A549 (cell line): Measurements from ENCODE around the gene FGF14. TPM values are rescaled to one million over a fixed set of nuclear protein-coding genes. Genes with fewer than 3 reads are reported as not detected.

ENCODE experiments used
- ATAC-seq, 2 experiments: fragments of 200-7000 bp in 1 of 2; fragments of >200 bp in 1 of 2; cut with Nextera tagmentation in 1 of 2; cut with Tn5 transposase in 1 of 2; 3 replicates each; pipeline versions ENCODE4 v1.8.0 to v1.9.1; 2018 to 2020; ENCODE audit warnings: mild to moderate bottlenecking in 1 of 2, moderate library complexity in 1 of 2
- CTCF ChIA-PET: fragments of 300-600 bp; sonication (Branson Sonifier 250); formaldehyde crosslinking; extraction: SDS; loops from one replicate; lab custom pipeline; 2021; ENCODE audit warnings: antibody characterized with exemption, inconsistent platforms; lab: Yijun Ruan, JAX
- POLR2A ChIA-PET: fragments of 350-600 bp; formaldehyde crosslinking; extraction: SDS; loops from one replicate; lab custom pipeline; 2021; ENCODE audit warnings: antibody characterized with exemption, inconsistent platforms; lab: Yijun Ruan, JAX
- DNase-seq, 2 experiments: peaks; one replicate each; pipeline versions ENCODE4 v3.0.0 to v3.0.0-alpha.2; 2011 to 2016; ENCODE audit warnings: low read depth in 1 of 2, low spot score in 1 of 2
- FAIRE-seq: peaks from 2 replicates; lab custom pipeline; 2011; peaks lifted over from hg19 to GRCh38; lab: Jason Lieb, UNC
- H3K27ac ChIP-seq, 2 experiments: fragments of >200 bp; sonication (Bioruptor Twin); formaldehyde crosslinking; 3 replicates each; pipeline ENCODE4 v1.5.1; 2016 to 2017
- H3K4me1 ChIP-seq: fragments of >200 bp; sonication (Bioruptor Twin); formaldehyde crosslinking; 3 replicates; pipeline ENCODE4 v1.6.1; 2016
- H3K4me2 ChIP-seq: fragments of >200 bp; sonication (Bioruptor Twin); formaldehyde crosslinking; 3 replicates; pipeline ENCODE4 v1.6.1; 2016
- H3K4me3 ChIP-seq: fragments of >200 bp; sonication (Bioruptor Twin); formaldehyde crosslinking; 3 replicates; pipeline ENCODE4 v1.5.1; 2016
- H3K9me3 ChIP-seq: fragments of >200 bp; sonication (Bioruptor Twin); formaldehyde crosslinking; 3 replicates; pipeline ENCODE4 v1.6.1; 2016
- CBX2 ChIP-seq: fragments of 200-600 bp; sonication (generic); IDR thresholded peaks from 2 replicates; pipeline ENCODE4 v1.6.1; 2016; ENCODE audit warnings: low read depth, mild to moderate bottlenecking, borderline replicate concordance
- EHMT2 ChIP-seq: fragments of 200-600 bp; sonication (generic); IDR thresholded peaks from 2 replicates; pipeline ENCODE4 v1.6.1; 2016; ENCODE audit warnings: antibody characterized with exemption, low read depth, mild to moderate bottlenecking, moderate library complexity
- HDAC2 ChIP-seq: fragments of 200-600 bp; sonication (generic); IDR thresholded peaks from 2 replicates; pipeline ENCODE4 v1.6.1; 2016
- HEYL ChIP-seq: fragments of 250-450 bp; sonication (Bioruptor Pico); IDR thresholded peaks from 2 replicates; pipeline ENCODE4 v1.8.0; 2021; ENCODE audit warnings: mild to moderate bottlenecking, moderate library complexity
- MAZ ChIP-seq: fragments of 150-350 bp; IDR thresholded peaks from 2 replicates; pipeline ENCODE4 v1.6.1; 2014; ENCODE audit warnings: antibody characterized with exemption, low read depth, low read length, borderline replicate concordance
- NFE2L2 ChIP-seq: fragments of 150-350 bp; conservative IDR thresholded peaks from 2 replicates; pipeline ENCODE4 v1.6.1; 2014; ENCODE audit warnings: low read length
- NPAS2 ChIP-seq: fragments of 250-450 bp; sonication (Bioruptor Pico); IDR thresholded peaks from 2 replicates; pipeline ENCODE4 v1.8.0; 2022; ENCODE audit warnings: mild to moderate bottlenecking, moderate library complexity, borderline replicate concordance
- RAD21 ChIP-seq, 2 experiments: fragments of >200 bp in 1 of 2; sonication (Bioruptor Twin) in 1 of 2; formaldehyde crosslinking in 1 of 2; IDR thresholded peaks in 1 of 2; conservative IDR thresholded peaks in 1 of 2; 2 replicates in 1 of 2; 3 replicates in 1 of 2; pipeline ENCODE4 v1.6.1; 2012 to 2018; ENCODE audit warnings: inconsistent platforms in 1 of 2
- SMC3 ChIP-seq: fragments of >200 bp; sonication (Bioruptor Twin); formaldehyde crosslinking; IDR thresholded peaks from 3 replicates; pipeline ENCODE4 v1.6.1; 2018; ENCODE audit warnings: inconsistent platforms
- SREBF2 ChIP-seq: fragments of 450-650 bp; IDR thresholded peaks from 2 replicates; pipeline ENCODE4 v1.6.1; 2014; ENCODE audit warnings: mild to moderate bottlenecking, moderate library complexity
- TFCP2L1 ChIP-seq: fragments of 250-450 bp; sonication (Bioruptor Pico); IDR thresholded peaks from 2 replicates; pipeline ENCODE4 v1.5.0; 2021; ENCODE audit warnings: mild to moderate bottlenecking
- TP53 ChIP-seq: fragments of 250-450 bp; sonication (Bioruptor Pico); IDR thresholded peaks from 2 replicates; pipeline ENCODE4 v1.5.0; 2021; ENCODE audit warnings: mild to moderate bottlenecking, moderate library complexity
- WGBS: methylation state at CpG from one replicate; pipeline ENCODE4 v1.1.6; 2017; ENCODE audit errors: missing lambda C conversion rate; 5-methylcytosine and 5-hydroxymethylcytosine counted together
- polyA plus RNA-seq, 4 experiments: library from polyadenylated mRNA; depleted of rRNA in 3 of 4; stranded (reverse); fragments of >200 nt; fragmentation: RNase III in 1 of 4; extraction: RNeasy Plus Mini Kit Qiagen cat#74134 plus additional on column Dnase treatment in 1 of 4; gene quantifications; 2 replicates in 3 of 4; 3 replicates in 1 of 4; pipeline ENCODE4 v1.2.3, GENCODE V29; 2011 to 2017
- TF ChIP-seq, protein P1 (sequence below): fragments of >200 bp; sonication (Bioruptor Twin); formaldehyde crosslinking; IDR thresholded peaks from 2 replicates; pipeline ENCODE4 v1.6.1; 2016
- TF ChIP-seq, protein P2 (sequence below): fragments of 200-600 bp; sonication (generic); IDR thresholded peaks from 2 replicates; pipeline ENCODE4 v1.6.1; 2016; ENCODE audit warnings: antibody characterized with exemption, mild to moderate bottlenecking, moderate library complexity
- TF ChIP-seq, protein P3 (sequence below): fragments of >200 bp; sonication (Bioruptor Twin); formaldehyde crosslinking; IDR thresholded peaks from 3 replicates; pipeline ENCODE4 v1.5.1; 2016

Gene FGF14
- polyA plus RNA-seq, 2 of the 4 experiments (the other 2 are of a cell fraction): not detected

DNA sequence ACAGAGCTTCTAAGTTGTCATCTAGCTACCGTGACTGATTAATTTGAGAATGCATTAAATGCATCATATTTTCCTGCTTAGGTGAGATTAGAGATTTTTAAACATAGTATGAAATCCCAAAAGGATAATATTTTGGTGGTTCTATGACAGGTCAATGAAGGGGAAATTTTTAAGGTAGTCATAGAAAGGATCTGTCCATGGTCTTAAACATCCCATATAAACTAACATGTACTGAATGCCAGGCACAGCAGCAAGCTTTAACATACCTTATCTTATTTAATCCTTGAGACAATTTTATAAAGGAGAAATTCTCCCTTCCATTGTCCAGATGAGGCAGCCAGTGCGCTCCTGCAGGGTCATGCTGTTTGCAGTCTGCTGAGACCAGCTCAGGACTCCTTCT is 466.0 kb downstream of the FGF14 start:
- ChIA-PET POLR2A (no interaction called here), CTCF (no interaction called here)
- Histone ChIP-seq H3K4me1 (no peaks in the 10 kb centered on the region), H3K4me3 (no peak overlapping the region), H3K27ac (no peak overlapping the region), H3K4me2 (no peak overlapping the region), H3K9me3 (no peaks in the 10 kb centered on the region)
- DNase-seq: no peak
- no peak for ATAC-seq
- no peak for TF ChIP-seq SREBF2
- 6% methylated on average over 2 of the region's 2 CpGs for WGBS
- FAIRE-seq: no peak

DNA sequence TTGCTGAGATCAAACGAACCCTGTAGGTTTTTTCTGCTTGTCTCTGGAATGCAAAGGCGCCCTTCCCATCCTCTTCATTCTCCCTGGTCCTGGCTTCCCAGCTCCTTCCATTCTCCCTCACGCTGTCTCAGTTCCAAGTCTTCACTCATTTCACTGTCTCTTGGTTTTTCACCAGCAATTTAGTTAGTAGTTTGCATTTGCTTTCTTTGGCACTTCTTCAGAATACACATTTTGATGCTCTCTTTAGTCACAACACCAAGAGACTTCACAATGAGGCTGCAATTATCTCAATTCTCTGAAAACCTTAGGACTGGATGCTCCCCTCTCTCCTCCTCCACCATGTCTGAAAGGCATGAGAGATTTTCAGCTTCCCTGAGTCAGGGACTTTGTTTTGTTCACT is 470.7 kb downstream of the FGF14 start:
- no peak for ATAC-seq
- TF ChIP-seq CBX2 (no peak), HEYL (CRISPR knock-in tag) (no peak), NPAS2 (no peak)
- TF ChIP-seq, protein P1, sequence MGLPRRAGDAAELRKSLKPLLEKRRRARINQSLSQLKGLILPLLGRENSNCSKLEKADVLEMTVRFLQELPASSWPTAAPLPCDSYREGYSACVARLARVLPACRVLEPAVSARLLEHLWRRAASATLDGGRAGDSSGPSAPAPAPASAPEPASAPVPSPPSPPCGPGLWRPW: no peak
- TF ChIP-seq, all 56 proteins: peak for 0
- POLR2A ChIA-PET: no interaction called here
- CTCF ChIA-PET: no interaction called here
- Histone ChIP-seq H3K4me2 (no peak overlapping the region), H3K27ac (no peak overlapping the region), H3K9me3 (no peaks in the 10 kb centered on the region), H3K4me1 (no peaks in the 10 kb centered on the region), H3K4me3 (no peak overlapping the region)
- FAIRE-seq (no peak), DNase-seq (no peak)
- WGBS: 12% methylated on average over 3 of the region's 3 CpGs

DNA sequence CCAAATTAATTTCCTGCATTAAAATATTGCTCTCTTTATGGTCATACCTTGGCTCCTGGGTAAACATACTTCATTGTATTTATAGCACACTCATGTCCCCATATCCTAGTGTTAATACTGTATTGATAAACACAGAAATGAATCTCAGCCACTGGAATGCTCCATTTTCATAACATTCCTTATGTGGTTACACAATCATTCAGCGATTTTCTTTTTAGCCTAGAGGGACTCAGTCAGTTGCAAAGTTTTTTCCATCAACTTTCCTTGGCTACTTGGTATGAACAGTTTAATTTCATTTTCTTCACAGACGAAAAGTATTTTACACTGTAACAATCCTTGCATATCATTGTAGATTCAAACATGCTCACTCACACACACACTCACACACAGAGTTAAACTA is 471.5 kb downstream of the FGF14 start:
- POLR2A ChIA-PET: no interaction called here
- H3K4me2 ChIP-seq: no peak overlapping the region
- H3K4me3 ChIP-seq: no peak overlapping the region
- CTCF ChIA-PET: no interaction called here
- DNase-seq: no peak
- no peaks in the 10 kb centered on the region for H3K9me3 ChIP-seq
- no peaks in the 10 kb centered on the region for H3K4me1 ChIP-seq
- H3K27ac ChIP-seq: no peak overlapping the region
- FAIRE-seq: no peak
- no peak for ATAC-seq
- 0% methylated on average over 2 of the region's 2 CpGs for WGBS
- TF ChIP-seq TP53 (CRISPR knock-in tag): no peak
- TF ChIP-seq HDAC2: no peak
- no peak for TF ChIP-seq CBX2

DNA sequence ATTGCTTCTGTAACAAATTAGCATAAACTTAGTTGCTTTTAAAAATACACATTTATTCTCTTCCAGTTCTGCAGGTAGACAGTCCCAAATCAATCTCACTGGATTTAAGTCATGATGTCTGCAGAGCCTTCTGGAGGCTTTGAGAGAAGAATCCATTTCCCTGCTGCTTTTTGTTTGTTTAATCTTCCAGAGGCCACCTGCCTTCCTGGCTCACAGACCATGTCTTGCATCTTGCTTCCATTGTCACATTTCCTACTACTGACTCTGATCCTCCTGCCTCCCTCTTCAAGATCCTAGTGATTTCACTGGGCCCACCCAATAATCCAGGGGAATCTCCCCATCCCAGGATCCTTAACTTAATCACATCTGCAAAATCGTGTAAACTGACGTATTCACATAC is 476.1 kb downstream of the FGF14 start:
- Histone ChIP-seq H3K27ac (no peak overlapping the region), H3K4me3 (no peak overlapping the region), H3K4me1 (no peaks in the 10 kb centered on the region), H3K9me3 (no peaks in the 10 kb centered on the region), H3K4me2 (no peak overlapping the region)
- TF ChIP-seq TFCP2L1 (no peak), SREBF2 (no peak)
- WGBS: 30% methylated on average over 2 of the region's 2 CpGs
- ChIA-PET CTCF (no interaction called here), POLR2A (no interaction called here)
- ATAC-seq: no peak
- FAIRE-seq: no peak
- DNase-seq: no peak

DNA sequence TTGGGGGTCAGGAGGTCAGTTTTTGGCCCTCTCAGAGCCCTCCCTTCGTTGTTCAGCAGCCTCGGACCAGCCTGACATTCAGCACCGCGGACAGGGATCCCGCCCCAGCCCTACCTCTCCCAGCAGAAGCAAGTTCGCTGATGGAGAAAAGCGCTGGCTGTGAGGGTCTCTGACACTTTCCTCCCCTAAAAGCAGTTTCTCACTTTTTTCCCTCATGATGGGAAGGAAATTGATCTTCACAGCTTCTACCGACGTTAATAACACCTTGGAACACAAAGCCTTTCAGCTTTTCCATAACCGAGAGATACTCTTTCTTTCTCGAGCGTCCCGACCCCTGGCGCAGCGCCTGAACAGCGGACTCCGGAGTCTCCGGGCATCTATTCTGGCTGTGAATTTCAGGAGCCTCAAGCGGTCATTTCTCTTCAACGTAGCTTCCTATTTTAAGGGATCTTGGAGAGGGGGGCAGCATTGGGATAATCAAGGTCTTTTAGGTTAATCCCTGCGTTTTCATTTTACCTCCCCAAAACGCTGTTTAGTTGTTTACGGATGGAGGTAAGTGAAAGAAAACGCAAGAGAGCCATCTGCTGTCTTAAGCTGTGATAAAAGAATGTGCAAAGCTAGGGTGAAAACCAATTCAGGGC is 482.2 kb downstream of the FGF14 start:
- CTCF ChIA-PET: no interaction called here

More for the DNA sequence above, 482.2 kb downstream of the FGF14 start:
- no peak overlapping the region for H3K4me3 ChIP-seq
- 22% methylated on average over 24 of the region's 24 CpGs for whole genome bisulfite sequencing
- DNase-seq: no peak
- no peak for ATAC-seq
- FAIRE-seq: no peak
- H3K27ac ChIP-seq: no peak overlapping the region
- peaks cover 7% of the 10 kb centered on the region; the same call in 1 of the 3 replicates for H3K4me1 ChIP-seq
- POLR2A ChIA-PET: no interaction called here
- 0 out of 5 replicates have a peak, but pooled peaks of 1 of the 2 experiments have one; percentile 9 for TF ChIP-seq RAD21 (conservative IDR thresholded peaks at IDR 0.05 in 1 of 2, IDR thresholded peaks at IDR 0.05 in 1 of 2)
- TF ChIP-seq EHMT2: 0 out of 2 replicates have a peak, but pooled peaks have one; percentile 35
- TF ChIP-seq NFE2L2: no peak
- TF ChIP-seq, protein P2, sequence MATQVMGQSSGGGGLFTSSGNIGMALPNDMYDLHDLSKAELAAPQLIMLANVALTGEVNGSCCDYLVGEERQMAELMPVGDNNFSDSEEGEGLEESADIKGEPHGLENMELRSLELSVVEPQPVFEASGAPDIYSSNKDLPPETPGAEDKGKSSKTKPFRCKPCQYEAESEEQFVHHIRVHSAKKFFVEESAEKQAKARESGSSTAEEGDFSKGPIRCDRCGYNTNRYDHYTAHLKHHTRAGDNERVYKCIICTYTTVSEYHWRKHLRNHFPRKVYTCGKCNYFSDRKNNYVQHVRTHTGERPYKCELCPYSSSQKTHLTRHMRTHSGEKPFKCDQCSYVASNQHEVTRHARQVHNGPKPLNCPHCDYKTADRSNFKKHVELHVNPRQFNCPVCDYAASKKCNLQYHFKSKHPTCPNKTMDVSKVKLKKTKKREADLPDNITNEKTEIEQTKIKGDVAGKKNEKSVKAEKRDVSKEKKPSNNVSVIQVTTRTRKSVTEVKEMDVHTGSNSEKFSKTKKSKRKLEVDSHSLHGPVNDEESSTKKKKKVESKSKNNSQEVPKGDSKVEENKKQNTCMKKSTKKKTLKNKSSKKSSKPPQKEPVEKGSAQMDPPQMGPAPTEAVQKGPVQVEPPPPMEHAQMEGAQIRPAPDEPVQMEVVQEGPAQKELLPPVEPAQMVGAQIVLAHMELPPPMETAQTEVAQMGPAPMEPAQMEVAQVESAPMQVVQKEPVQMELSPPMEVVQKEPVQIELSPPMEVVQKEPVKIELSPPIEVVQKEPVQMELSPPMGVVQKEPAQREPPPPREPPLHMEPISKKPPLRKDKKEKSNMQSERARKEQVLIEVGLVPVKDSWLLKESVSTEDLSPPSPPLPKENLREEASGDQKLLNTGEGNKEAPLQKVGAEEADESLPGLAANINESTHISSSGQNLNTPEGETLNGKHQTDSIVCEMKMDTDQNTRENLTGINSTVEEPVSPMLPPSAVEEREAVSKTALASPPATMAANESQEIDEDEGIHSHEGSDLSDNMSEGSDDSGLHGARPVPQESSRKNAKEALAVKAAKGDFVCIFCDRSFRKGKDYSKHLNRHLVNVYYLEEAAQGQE: peak; percentile 81
- TF ChIP-seq SMC3: no peak; the same call in 2 of the 3 replicates
- TF ChIP-seq, protein P1: no peak
- no peak for TF ChIP-seq MAZ
- TF ChIP-seq CBX2: no peak
- TF ChIP-seq, protein P3, sequence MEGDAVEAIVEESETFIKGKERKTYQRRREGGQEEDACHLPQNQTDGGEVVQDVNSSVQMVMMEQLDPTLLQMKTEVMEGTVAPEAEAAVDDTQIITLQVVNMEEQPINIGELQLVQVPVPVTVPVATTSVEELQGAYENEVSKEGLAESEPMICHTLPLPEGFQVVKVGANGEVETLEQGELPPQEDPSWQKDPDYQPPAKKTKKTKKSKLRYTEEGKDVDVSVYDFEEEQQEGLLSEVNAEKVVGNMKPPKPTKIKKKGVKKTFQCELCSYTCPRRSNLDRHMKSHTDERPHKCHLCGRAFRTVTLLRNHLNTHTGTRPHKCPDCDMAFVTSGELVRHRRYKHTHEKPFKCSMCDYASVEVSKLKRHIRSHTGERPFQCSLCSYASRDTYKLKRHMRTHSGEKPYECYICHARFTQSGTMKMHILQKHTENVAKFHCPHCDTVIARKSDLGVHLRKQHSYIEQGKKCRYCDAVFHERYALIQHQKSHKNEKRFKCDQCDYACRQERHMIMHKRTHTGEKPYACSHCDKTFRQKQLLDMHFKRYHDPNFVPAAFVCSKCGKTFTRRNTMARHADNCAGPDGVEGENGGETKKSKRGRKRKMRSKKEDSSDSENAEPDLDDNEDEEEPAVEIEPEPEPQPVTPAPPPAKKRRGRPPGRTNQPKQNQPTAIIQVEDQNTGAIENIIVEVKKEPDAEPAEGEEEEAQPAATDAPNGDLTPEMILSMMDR: no peak
- peak overlapping the region; percentile 37; the same call in 1 of the 3 replicates for H3K4me2 ChIP-seq
- no peaks in the 10 kb centered on the region for H3K9me3 ChIP-seq
